ENCODE data around the gene DNER. TPM values are rescaled to one million over a fixed set of nuclear protein-coding genes. Genes with fewer than 3 reads are reported as not detected.

The DNER gene, protein sequence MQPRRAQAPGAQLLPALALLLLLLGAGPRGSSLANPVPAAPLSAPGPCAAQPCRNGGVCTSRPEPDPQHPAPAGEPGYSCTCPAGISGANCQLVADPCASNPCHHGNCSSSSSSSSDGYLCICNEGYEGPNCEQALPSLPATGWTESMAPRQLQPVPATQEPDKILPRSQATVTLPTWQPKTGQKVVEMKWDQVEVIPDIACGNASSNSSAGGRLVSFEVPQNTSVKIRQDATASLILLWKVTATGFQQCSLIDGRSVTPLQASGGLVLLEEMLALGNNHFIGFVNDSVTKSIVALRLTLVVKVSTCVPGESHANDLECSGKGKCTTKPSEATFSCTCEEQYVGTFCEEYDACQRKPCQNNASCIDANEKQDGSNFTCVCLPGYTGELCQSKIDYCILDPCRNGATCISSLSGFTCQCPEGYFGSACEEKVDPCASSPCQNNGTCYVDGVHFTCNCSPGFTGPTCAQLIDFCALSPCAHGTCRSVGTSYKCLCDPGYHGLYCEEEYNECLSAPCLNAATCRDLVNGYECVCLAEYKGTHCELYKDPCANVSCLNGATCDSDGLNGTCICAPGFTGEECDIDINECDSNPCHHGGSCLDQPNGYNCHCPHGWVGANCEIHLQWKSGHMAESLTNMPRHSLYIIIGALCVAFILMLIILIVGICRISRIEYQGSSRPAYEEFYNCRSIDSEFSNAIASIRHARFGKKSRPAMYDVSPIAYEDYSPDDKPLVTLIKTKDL
- total RNA-seq (not detected in 2 replicates), polyA plus RNA-seq (not detected in 2 replicates), polyA minus RNA-seq (0.09 TPM in 1 of 2 replicates, not detected in the other)
- total RNA-seq (2013), result 0.05 TPM

DNA sequence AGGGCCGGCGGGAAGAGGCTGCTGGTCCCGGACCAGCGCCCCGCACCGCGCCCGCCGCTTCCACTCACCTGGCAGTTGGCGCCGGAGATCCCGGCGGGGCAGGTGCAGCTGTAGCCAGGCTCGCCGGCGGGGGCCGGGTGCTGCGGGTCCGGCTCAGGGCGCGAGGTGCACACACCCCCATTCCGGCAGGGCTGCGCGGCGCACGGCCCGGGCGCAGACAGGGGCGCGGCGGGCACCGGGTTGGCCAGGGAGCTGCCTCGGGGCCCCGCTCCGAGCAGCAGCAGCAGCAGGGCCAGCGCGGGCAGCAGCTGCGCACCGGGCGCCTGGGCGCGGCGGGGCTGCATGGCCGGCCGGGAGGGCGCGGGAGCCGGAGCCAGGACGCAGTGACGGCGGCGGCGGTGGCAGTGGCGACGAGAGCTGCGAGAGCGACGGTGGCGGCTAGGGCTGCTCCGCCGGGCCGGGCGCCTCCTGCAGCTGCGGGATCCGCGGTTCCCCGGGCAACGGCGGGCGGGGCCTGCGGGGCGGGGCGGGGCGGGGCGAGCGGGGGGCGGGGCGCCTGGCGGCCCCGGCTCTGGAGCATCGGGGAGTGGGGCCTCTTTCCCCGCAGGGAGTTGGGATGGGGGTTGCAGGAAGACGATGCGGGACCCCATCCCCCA is at the start of gene DNER:
Gene DNER (minus strand): TSS at position 476 of the 656 bp plus-strand sequence. CDS start 132 bp downstream, at position 344.
- peaks cover 16% of the 10 kb centered on the region for H3K4me1 Mint-ChIP-seq
- CTCF ChIA-PET, result interaction anchor here (1.2 kb wide), 1 partner anchor 1823 kb away, joined by 3 read pairs; no protein-coding TSS in a partner anchor
- intact Hi-C loops (cut with micrococcal nuclease), result no loop called here
- no peak for TF ChIP-seq EZH2 (IDR thresholded peaks at IDR 0.05; ENCODE audit: borderline replicate concordance, insufficient read depth, low read depth, low read length, poor library complexity, severe bottlenecking)
- TF ChIP-seq, protein P1, sequence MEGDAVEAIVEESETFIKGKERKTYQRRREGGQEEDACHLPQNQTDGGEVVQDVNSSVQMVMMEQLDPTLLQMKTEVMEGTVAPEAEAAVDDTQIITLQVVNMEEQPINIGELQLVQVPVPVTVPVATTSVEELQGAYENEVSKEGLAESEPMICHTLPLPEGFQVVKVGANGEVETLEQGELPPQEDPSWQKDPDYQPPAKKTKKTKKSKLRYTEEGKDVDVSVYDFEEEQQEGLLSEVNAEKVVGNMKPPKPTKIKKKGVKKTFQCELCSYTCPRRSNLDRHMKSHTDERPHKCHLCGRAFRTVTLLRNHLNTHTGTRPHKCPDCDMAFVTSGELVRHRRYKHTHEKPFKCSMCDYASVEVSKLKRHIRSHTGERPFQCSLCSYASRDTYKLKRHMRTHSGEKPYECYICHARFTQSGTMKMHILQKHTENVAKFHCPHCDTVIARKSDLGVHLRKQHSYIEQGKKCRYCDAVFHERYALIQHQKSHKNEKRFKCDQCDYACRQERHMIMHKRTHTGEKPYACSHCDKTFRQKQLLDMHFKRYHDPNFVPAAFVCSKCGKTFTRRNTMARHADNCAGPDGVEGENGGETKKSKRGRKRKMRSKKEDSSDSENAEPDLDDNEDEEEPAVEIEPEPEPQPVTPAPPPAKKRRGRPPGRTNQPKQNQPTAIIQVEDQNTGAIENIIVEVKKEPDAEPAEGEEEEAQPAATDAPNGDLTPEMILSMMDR (IDR thresholded peaks at IDR 0.05), result no peak
- POLR2A ChIA-PET, result no interaction called here
- H3K4me3 ChIP-seq (ENCODE audit: control extremely low read depth in 1 of 5, extremely low read depth in 1 of 5, insufficient read depth in 1 of 5, low read depth in 2 of 5, low read length in 4 of 5), result peak within 1 kb of the TSS in 3 of 5 experiments; percentile 32 to 46 (median 43)
- peak; percentile 61 for ATAC-seq (ENCODE audit: low read depth)
- no peaks in the 10 kb centered on the region for H3K36me3 ChIP-seq (replicated peaks in 1 of 2; ENCODE audit: control extremely low read depth in 1 of 2, control insufficient read depth in 1 of 2, extremely low read depth in 1 of 2, insufficient read depth in 2 of 2, low read length in 1 of 2)
- H3K27me3 ChIP-seq (replicated peaks in 1 of 4; ENCODE audit: control extremely low read depth in 1 of 4, control insufficient read depth in 3 of 4, insufficient read depth in 4 of 4, low read length in 3 of 4), result peaks cover 0 to 62% (median 54%) of the 10 kb centered on the region in 4 experiments
- H3K27me3 Mint-ChIP-seq, result peaks cover 70% of the 10 kb centered on the region
- H4K20me1 ChIP-seq (ENCODE audit: control insufficient read depth, insufficient read depth, low read length, poor library complexity, severe bottlenecking), result no peaks in the 10 kb centered on the region
- peak within 1 kb of the TSS; percentile 49 for H2AFZ ChIP-seq (ENCODE audit: insufficient read depth, low read depth, low read length, poor library complexity, severe bottlenecking)
- WGBS (ENCODE audit: insufficient coverage), result 1% methylated on average over 73 of the region's 84 CpGs
- H3K4me2 ChIP-seq (replicated peaks; ENCODE audit: low read depth, low read length, poor library complexity, severe bottlenecking), result peak within 1 kb of the TSS; percentile 79
- H3K27ac Mint-ChIP-seq, result no peak within 1 kb of the TSS
- no peak within 1 kb of the TSS for H3K27ac ChIP-seq (ENCODE audit: low read length in 2 of 2)
- H3K4me1 ChIP-seq (ENCODE audit: control insufficient read depth in 2 of 2, insufficient read depth in 2 of 2, low read length in 2 of 2), result peaks cover 22 to 25% of the 10 kb centered on the region in 2 donors
- peaks cover 0 to 8% (median 0%) of the 10 kb centered on the region in 3 donors for H3K9me3 ChIP-seq (ENCODE audit: control extremely low read depth in 1 of 3, control insufficient read depth in 2 of 3, insufficient read depth in 1 of 3, low read length in 2 of 3)
- no peaks in the 10 kb centered on the region for H3K79me2 ChIP-seq (ENCODE audit: control insufficient read depth, insufficient read depth, low read length)
- H3K9ac ChIP-seq (ENCODE audit: low read length), result peak within 1 kb of the TSS; percentile 45
- H3K9me3 Mint-ChIP-seq (ENCODE audit: insufficient read depth), result peaks cover 4% of the 10 kb centered on the region
- DNase-seq, result peak; percentile 51
- peak within 1 kb of the TSS; percentile 69 for H3K4me3 Mint-ChIP-seq
